H1 (cell line): ENCODE measurements around the gene SIDT1. TPM values are rescaled to one million over a fixed set of nuclear protein-coding genes. Genes with fewer than 3 reads are reported as not detected.
A peak's percentile ranks its signal among the peaks of the same experiment; 100 is the strongest.

Experiments
- CTCF ChIA-PET: fragments of 300-600 bp; sonication (Branson Sonifier 250); formaldehyde crosslinking; loops from one replicate; lab custom pipeline; 2021; ENCODE audit not compliant: partially characterized antibody; lab: Charles Lee
- POLR2A ChIA-PET: fragments of 300-600 bp; sonication (Branson Sonifier 250); formaldehyde crosslinking; loops from one replicate; lab custom pipeline; 2021; ENCODE audit warnings: inconsistent platforms; ENCODE audit not compliant: partially characterized antibody; lab: Charles Lee
- DNase-seq, 2 experiments: peaks; one replicate each; pipeline versions ENCODE4 v3.0.0 to v3.0.0-alpha.2; 2010 to 2022; ENCODE audit warnings: low spot score in 2 of 2, low read depth in 1 of 2, mixed read lengths in 1 of 2
- FAIRE-seq: peaks from 2 replicates; lab custom pipeline; 2011; peaks lifted over from hg19 to GRCh38; lab: Jason Lieb, UNC
- H2AFZ ChIP-seq: 2 replicates; pipeline ENCODE4 v1.8.1; 2012; ENCODE audit warnings: low read length, inconsistent platforms
- H2AK5ac ChIP-seq: 2 replicates; pipeline ENCODE4 v1.6.1; 2013; ENCODE audit warnings: low read depth, low read length
- H2BK120ac ChIP-seq: replicated peaks from 2 replicates; pipeline ENCODE3; 2013; ENCODE audit warnings: low read depth, low read length, inconsistent platforms
- H2BK12ac ChIP-seq: 2 replicates; pipeline ENCODE4 v1.6.1; 2013; ENCODE audit warnings: low read depth, low read length
- H2BK15ac ChIP-seq: 2 replicates; pipeline ENCODE4 v1.6.1; 2013; ENCODE audit warnings: low read length
- H2BK20ac ChIP-seq: 2 replicates; pipeline ENCODE4 v1.6.1; 2013; ENCODE audit warnings: low read length
- H2BK5ac ChIP-seq: 2 replicates; pipeline ENCODE4 v1.6.1; 2013; ENCODE audit warnings: low read depth, low read length
- H3K14ac ChIP-seq: 2 replicates; pipeline ENCODE4 v1.6.1; 2013; ENCODE audit warnings: inconsistent platforms; ENCODE audit not compliant: insufficient read length
- H3K18ac ChIP-seq: 2 replicates; pipeline ENCODE4 v1.6.1; 2013; ENCODE audit warnings: low read length; ENCODE audit errors: extremely low read depth
- H3K23ac ChIP-seq: 2 replicates; pipeline ENCODE4 v1.6.1; 2013; ENCODE audit warnings: inconsistent platforms; ENCODE audit not compliant: insufficient read length
- H3K23me2 ChIP-seq: 2 replicates; pipeline ENCODE4 v1.6.1; 2013; ENCODE audit warnings: low read depth, low read length
- H3K27ac ChIP-seq: 2 replicates; pipeline ENCODE4 v1.6.1; 2011; ENCODE audit warnings: low read depth, low read length, inconsistent platforms
- H3K27me3 ChIP-seq, 4 experiments: replicated peaks in 1 of 4; 1 replicate in 1 of 4; 2 replicates in 3 of 4; pipeline versions ENCODE4 v1.6.1 to v1.8.1; 2011 to 2013; ENCODE audit warnings: low read length in 3 of 4, mild to moderate bottlenecking in 3 of 4, inconsistent platforms in 2 of 4, mixed read lengths in 2 of 4, moderate library complexity in 1 of 4; ENCODE audit not compliant: control insufficient read depth in 3 of 4, insufficient read depth in 3 of 4; ENCODE audit errors: extremely low read depth in 1 of 4
- H3K36me3 ChIP-seq, 4 experiments: 2 replicates each; pipeline versions ENCODE4 v1.6.1 to v1.8.1; 2011 to 2013; ENCODE audit warnings: mild to moderate bottlenecking in 4 of 4, low read length in 3 of 4, moderate library complexity in 2 of 4, control low read depth in 1 of 4, inconsistent platforms in 1 of 4; ENCODE audit not compliant: insufficient read depth in 4 of 4, control insufficient read depth in 2 of 4
- H3K4ac ChIP-seq: replicated peaks from 2 replicates; pipeline ENCODE3; 2013; ENCODE audit warnings: low read length, low read depth, mixed read lengths, inconsistent platforms; ENCODE audit not compliant: insufficient read length
- H3K4me1 ChIP-seq, 4 experiments: replicated peaks in 1 of 4; 1 replicate in 1 of 4; 2 replicates in 3 of 4; pipeline versions ENCODE4 v1.6.1 to v1.8.1; 2011 to 2013; ENCODE audit warnings: low read length in 3 of 4, inconsistent platforms in 2 of 4, mixed read lengths in 1 of 4; ENCODE audit not compliant: insufficient read depth in 4 of 4, control insufficient read depth in 3 of 4
- H3K4me2 ChIP-seq, 2 experiments: 2 replicates each; pipeline versions ENCODE4 v1.6.1 to v1.8.1; 2011 to 2013; ENCODE audit warnings: low read depth in 2 of 2, low read length in 2 of 2, control low read depth in 1 of 2, inconsistent platforms in 1 of 2, mild to moderate bottlenecking in 1 of 2; ENCODE audit not compliant: insufficient read depth in 1 of 2
- H3K4me3 ChIP-seq, 4 experiments: fragments of 200-600, 300-600 bp in 1 of 4; sonication (generic), shearing (Covaris generic), sonication (Bioruptor Twin) in 1 of 4; 2 replicates each; pipeline versions ENCODE4 v1.5.1 to v1.8.1; 2011 to 2016; ENCODE audit warnings: low read length in 4 of 4, low read depth in 3 of 4, control low read depth in 2 of 4, inconsistent platforms in 2 of 4, mild to moderate bottlenecking in 2 of 4, mixed read lengths in 1 of 4, moderate library complexity in 1 of 4; ENCODE audit not compliant: insufficient read depth in 2 of 4; ENCODE audit errors: extremely low read depth in 1 of 4
- H3K56ac ChIP-seq: replicated peaks from 2 replicates; pipeline ENCODE3; 2013; ENCODE audit warnings: low read depth, mild to moderate bottlenecking, mixed read lengths, low read length, inconsistent platforms; ENCODE audit not compliant: insufficient read length
- H3K79me1 ChIP-seq: 2 replicates; pipeline ENCODE4 v1.6.1; 2013; ENCODE audit warnings: low read depth, low read length, control low read depth
- H3K79me2 ChIP-seq, 2 experiments: 2 replicates each; pipeline versions ENCODE4 v1.6.1 to v1.8.1; 2012 to 2013; ENCODE audit warnings: low read length in 2 of 2, mild to moderate bottlenecking in 2 of 2, inconsistent platforms in 1 of 2; ENCODE audit not compliant: insufficient read depth in 2 of 2, control insufficient read depth in 1 of 2
- H3K9ac ChIP-seq, 4 experiments: replicated peaks in 1 of 4; 1 replicate in 1 of 4; 2 replicates in 3 of 4; pipeline versions ENCODE4 v1.6.1 to v1.8.1; 2011 to 2013; ENCODE audit warnings: low read depth in 3 of 4, low read length in 3 of 4, control low read depth in 2 of 4, mild to moderate bottlenecking in 2 of 4, moderate library complexity in 2 of 4, inconsistent platforms in 1 of 4; ENCODE audit errors: extremely low read depth in 1 of 4
- H3K9me3 ChIP-seq, 2 experiments: 2 replicates each; pipeline versions ENCODE4 v1.6.1 to v1.8.1; 2012 to 2013; ENCODE audit warnings: mild to moderate bottlenecking in 2 of 2, moderate library complexity in 2 of 2, control low read depth in 1 of 2, inconsistent platforms in 1 of 2, low read depth in 1 of 2, low read length in 1 of 2, mixed read lengths in 1 of 2; ENCODE audit not compliant: insufficient read depth in 2 of 2
- H4K20me1 ChIP-seq, 2 experiments: replicated peaks in 1 of 2; 2 replicates each; pipeline versions ENCODE3 to v1.8.1; 2011 to 2013; ENCODE audit warnings: inconsistent platforms in 2 of 2, low read length in 2 of 2, mild to moderate bottlenecking in 1 of 2; ENCODE audit not compliant: insufficient read depth in 2 of 2, control insufficient read depth in 1 of 2
- H4K5ac ChIP-seq: 2 replicates; pipeline ENCODE4 v1.6.1; 2013; ENCODE audit warnings: low read length, low read depth, mixed read lengths, inconsistent platforms; ENCODE audit not compliant: insufficient read length
- H4K8ac ChIP-seq: 2 replicates; pipeline ENCODE4 v1.8.0; 2013; ENCODE audit warnings: mild to moderate bottlenecking, moderate library complexity, low read length, inconsistent platforms; ENCODE audit not compliant: insufficient read depth; ENCODE audit errors: extremely low read depth
- H4K91ac ChIP-seq: replicated peaks from 2 replicates; pipeline ENCODE3; 2013; ENCODE audit warnings: low read length, mixed read lengths, inconsistent platforms; ENCODE audit not compliant: insufficient read length
- RAD21 ChIP-seq, 2 experiments: IDR thresholded peaks in 1 of 2; conservative IDR thresholded peaks in 1 of 2; 2 replicates each; pipeline ENCODE4 v1.6.1; 2011; ENCODE audit warnings: low read depth in 2 of 2, low read length in 2 of 2, improper control_type of control experiment in 1 of 2, inconsistent platforms in 1 of 2, mild to moderate bottlenecking in 1 of 2, moderate library complexity in 1 of 2
- RFX5 ChIP-seq: IDR thresholded peaks from 2 replicates; pipeline ENCODE4 v1.6.1; 2011; ENCODE audit warnings: low read depth, low read length, improper control_type of control experiment, borderline replicate concordance
- WGBS, 2 experiments: shearing (Covaris generic) in 1 of 2; methylation state at CpG; one replicate each; pipeline versions ENCODE4 v1.1.6 to v1.1.7; 2013 to 2015; ENCODE audit warnings: low lambda C conversion rate in 2 of 2, mixed read lengths in 2 of 2, inconsistent platforms in 1 of 2, low coverage in 1 of 2, missing lambda C conversion rate in 1 of 2; ENCODE audit not compliant: insufficient replicate concordance in 2 of 2, insufficient coverage in 1 of 2, insufficient read length in 1 of 2; ENCODE audit errors: extremely low coverage in 1 of 2, missing lambda C conversion rate in 1 of 2; 5-methylcytosine and 5-hydroxymethylcytosine counted together
- polyA plus RNA-seq, 7 experiments: library from polyadenylated mRNA; depleted of rRNA in 3 of 7; stranded (reverse) in 5 of 7; unstranded in 2 of 7; fragments of >200 nt in 5 of 7; fragments of 200-250 nt in 2 of 7; gene quantifications; 1 replicate in 5 of 7; 2 replicates in 1 of 7; 4 replicates in 1 of 7; pipeline versions ENCODE4 v1.2.1 to v1.2.3, GENCODE V29; 2011 to 2013; ENCODE audit warnings: missing spikeins in 2 of 7, mixed read lengths in 2 of 7
- total RNA-seq: library from RNA; stranded (reverse); fragmentation: NEBNext Ultra II Directional; extraction: Animal tissue kit (Norgen Biotek cat#: 25700); gene quantifications from 2 replicates; pipeline ENCODE4 v1.2.1, GENCODE V29; 2021
- TF ChIP-seq, protein P1 (sequence below), 3 experiments: IDR thresholded peaks; 1 replicate in 2 of 3; 2 replicates in 1 of 3; pipeline versions ENCODE4 v1.5.1 to v1.6.1; 2011; ENCODE audit warnings: low read length in 3 of 3, mild to moderate bottlenecking in 3 of 3, inconsistent platforms in 2 of 3, low read depth in 1 of 3, moderate library complexity in 1 of 3; ENCODE audit not compliant: insufficient read depth in 1 of 3; ENCODE audit errors: control extremely low read depth in 1 of 3

SIDT1 gene
- total and polyA plus RNA-seq, 2 of the 8 experiments (the other 6 are each of a cell fraction or from before 2014, with no cell fraction given): 0.06 TPM; not detected in 1

DNA sequence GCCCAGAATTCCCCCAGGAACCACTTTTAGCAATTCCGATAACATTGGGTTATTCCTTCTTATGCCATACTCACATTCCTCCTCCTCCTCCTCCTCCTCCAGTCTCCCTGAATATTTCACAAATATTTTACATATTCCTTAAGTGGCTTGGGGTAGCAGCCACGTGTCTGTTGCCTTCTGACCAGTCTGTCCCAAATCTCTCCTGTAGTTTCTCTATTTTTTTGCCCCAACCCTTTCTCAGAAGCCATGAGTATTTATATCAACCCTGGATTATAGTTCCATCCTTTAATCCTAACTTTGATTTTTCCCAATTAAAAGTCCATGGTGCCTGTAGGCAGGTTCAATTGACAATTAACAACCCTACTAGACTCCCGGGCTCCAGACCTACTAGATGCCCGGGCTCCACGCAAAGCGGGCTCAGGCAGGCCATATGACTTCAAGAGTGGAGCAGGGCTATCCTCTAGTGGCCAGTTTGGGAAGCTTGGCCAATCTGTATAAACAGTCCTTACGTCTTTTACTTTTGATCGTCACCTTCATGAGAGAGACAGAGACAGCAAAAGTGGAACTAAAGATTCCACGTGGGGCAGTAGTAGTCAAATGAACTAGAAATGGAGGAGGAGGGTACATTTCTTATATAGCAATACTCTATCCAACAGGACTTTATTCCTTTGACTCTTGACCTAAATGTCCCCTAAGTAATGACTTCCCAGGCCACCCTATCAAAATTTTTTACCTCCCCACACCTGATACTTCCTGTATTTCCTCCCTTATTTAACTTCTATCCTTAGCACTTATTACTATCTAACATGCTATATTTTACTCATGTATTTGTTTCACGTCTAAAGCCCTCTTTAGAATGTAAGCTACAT lies 94.4 kb downstream of the SIDT1 start:
- FAIRE-seq (peak; percentile 65), DNase-seq (peak; percentile 34 to 67)
- Histone ChIP-seq H3K9ac (no peak overlapping the region), H3K79me2 (no peaks in the 10 kb centered on the region), H3K4me1 (no peaks in the 10 kb centered on the region), H2BK15ac (no peak overlapping the region), H3K27me3 (no peaks in the 10 kb centered on the region), H4K91ac (no peak overlapping the region), H4K5ac (no peak overlapping the region), H2BK120ac (no peak overlapping the region), H2BK5ac (no peak overlapping the region), H3K23ac (no peak overlapping the region), H2AK5ac (no peak overlapping the region), H3K14ac (no peak overlapping the region), H3K4ac (no peak overlapping the region), H2BK20ac (no peak overlapping the region), H3K18ac (no peak overlapping the region), H3K56ac (no peak overlapping the region), H2AFZ (no peak overlapping the region), H3K27ac (no peak overlapping the region), H3K79me1 (no peaks in the 10 kb centered on the region), H3K4me2 (no peak overlapping the region), H3K36me3 (no peaks in the 10 kb centered on the region), H3K9me3 (no peaks in the 10 kb centered on the region), H3K23me2 (no peaks in the 10 kb centered on the region), H3K4me3 (no peak overlapping the region), H4K8ac (no peak overlapping the region), H4K20me1 (no peaks in the 10 kb centered on the region), H2BK12ac (no peak overlapping the region)
- ChIA-PET POLR2A (no interaction called here), CTCF (interaction anchor here (0.6 to 5.0 kb wide), 23 partner anchors 9 to 592 kb away, joined by 3 to 43 read pairs (median 4); partner anchors contain the start of gene SPICE1)
- WGBS, 2 experiments: 51% methylated on average over 10 of the region's 10 CpGs; no CpG with 5 or more reads in 1 of the 2 experiments
- TF ChIP-seq RAD21 (IDR thresholded peaks at IDR 0.05 in 1 of 2, conservative IDR thresholded peaks at IDR 0.05 in 1 of 2; ENCODE audit: low read depth in 2 of 2, low read length in 2 of 2): peak; percentile 98 to 100
- TF ChIP-seq, protein P1, sequence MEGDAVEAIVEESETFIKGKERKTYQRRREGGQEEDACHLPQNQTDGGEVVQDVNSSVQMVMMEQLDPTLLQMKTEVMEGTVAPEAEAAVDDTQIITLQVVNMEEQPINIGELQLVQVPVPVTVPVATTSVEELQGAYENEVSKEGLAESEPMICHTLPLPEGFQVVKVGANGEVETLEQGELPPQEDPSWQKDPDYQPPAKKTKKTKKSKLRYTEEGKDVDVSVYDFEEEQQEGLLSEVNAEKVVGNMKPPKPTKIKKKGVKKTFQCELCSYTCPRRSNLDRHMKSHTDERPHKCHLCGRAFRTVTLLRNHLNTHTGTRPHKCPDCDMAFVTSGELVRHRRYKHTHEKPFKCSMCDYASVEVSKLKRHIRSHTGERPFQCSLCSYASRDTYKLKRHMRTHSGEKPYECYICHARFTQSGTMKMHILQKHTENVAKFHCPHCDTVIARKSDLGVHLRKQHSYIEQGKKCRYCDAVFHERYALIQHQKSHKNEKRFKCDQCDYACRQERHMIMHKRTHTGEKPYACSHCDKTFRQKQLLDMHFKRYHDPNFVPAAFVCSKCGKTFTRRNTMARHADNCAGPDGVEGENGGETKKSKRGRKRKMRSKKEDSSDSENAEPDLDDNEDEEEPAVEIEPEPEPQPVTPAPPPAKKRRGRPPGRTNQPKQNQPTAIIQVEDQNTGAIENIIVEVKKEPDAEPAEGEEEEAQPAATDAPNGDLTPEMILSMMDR (IDR thresholded peaks at IDR 0.05; ENCODE audit: control extremely low read depth in 1 of 3, insufficient read depth in 1 of 3, low read depth in 1 of 3, low read length in 3 of 3): peak; percentile 72 to 99 (median 92)
- no peak for TF ChIP-seq RFX5
